Measurements from ENCODE around the gene AHCYL2. TPM values are rescaled to one million over a fixed set of nuclear protein-coding genes. Genes with fewer than 3 reads are reported as not detected.

The AHCYL2 gene
- total RNA-seq, 4 donors from 2014 or later: 8.7 to 17.3 (median 14.2) TPM

- 71 to 92% methylated on average over 3 of the region's 3 CpGs for WGBS, 2 donors (ENCODE audit: low coverage in 1 of 2)
- H3K27me3 ChIP-seq: no peaks in the 10 kb centered on the region
- H3K4me1 ChIP-seq: peaks cover 0 to 40% (median 9%) of the 10 kb centered on the region in 3 donors
- no peaks in the 10 kb centered on the region for H3K36me3 ChIP-seq
- H3K4me3 ChIP-seq: no peak overlapping the region
- no peak overlapping the region for H3K27ac ChIP-seq
- TF ChIP-seq EP300 (IDR thresholded peaks at IDR 0.05) (no peak), CTCF (IDR thresholded peaks at IDR 0.05) (no peak), POLR2AphosphoS5 (IDR thresholded peaks at IDR 0.05) (no peak), POLR2A (IDR thresholded peaks at IDR 0.05) (no peak)
- H3K9me3 ChIP-seq: no peaks in the 10 kb centered on the region
- no peak for ATAC-seq
Measured at GRCh38 chr7:129191272-129191671, 33.6 kb upstream of the AHCYL2 start.

GRCh38 chr7:129193892-129194291 lies 30.9 kb upstream of the AHCYL2 start:
- Histone ChIP-seq H3K9me3 (no peaks in the 10 kb centered on the region), H3K27me3 (no peaks in the 10 kb centered on the region), H3K27ac (no peak overlapping the region), H3K4me1 (peaks cover 0 to 26% (median 9%) of the 10 kb centered on the region in 3 donors), H3K4me3 (no peak overlapping the region), H3K36me3 (no peaks in the 10 kb centered on the region)
- WGBS, 2 donors (ENCODE audit: low coverage in 1 of 2): 80 to 100% methylated on average over 1 to 3 of the region's 3 CpGs
- ATAC-seq: no peak
- TF ChIP-seq EP300 (IDR thresholded peaks at IDR 0.05) (no peak), CTCF (IDR thresholded peaks at IDR 0.05) (no peak), POLR2AphosphoS5 (IDR thresholded peaks at IDR 0.05) (no peak), POLR2A (IDR thresholded peaks at IDR 0.05) (no peak)

- TF ChIP-seq EP300 (IDR thresholded peaks at IDR 0.05): no peak
- TF ChIP-seq CTCF (IDR thresholded peaks at IDR 0.05): no peak
- no peak for TF ChIP-seq POLR2AphosphoS5 (IDR thresholded peaks at IDR 0.05)
- TF ChIP-seq POLR2A (IDR thresholded peaks at IDR 0.05): no peak
- Histone ChIP-seq H3K27ac (no peak overlapping the region), H3K4me1 (no peaks in the 10 kb centered on the region), H3K4me3 (no peak overlapping the region), H3K9me3 (no peaks in the 10 kb centered on the region), H3K27me3 (no peaks in the 10 kb centered on the region), H3K36me3 (no peaks in the 10 kb centered on the region)
- ATAC-seq: no peak
- WGBS, 2 donors (ENCODE audit: low coverage in 1 of 2): 70 to 80% methylated on average over 4 of the region's 4 CpGs
Measured at GRCh38 chr7:129197771-129198170, 27.1 kb upstream of the AHCYL2 start.

DNA sequence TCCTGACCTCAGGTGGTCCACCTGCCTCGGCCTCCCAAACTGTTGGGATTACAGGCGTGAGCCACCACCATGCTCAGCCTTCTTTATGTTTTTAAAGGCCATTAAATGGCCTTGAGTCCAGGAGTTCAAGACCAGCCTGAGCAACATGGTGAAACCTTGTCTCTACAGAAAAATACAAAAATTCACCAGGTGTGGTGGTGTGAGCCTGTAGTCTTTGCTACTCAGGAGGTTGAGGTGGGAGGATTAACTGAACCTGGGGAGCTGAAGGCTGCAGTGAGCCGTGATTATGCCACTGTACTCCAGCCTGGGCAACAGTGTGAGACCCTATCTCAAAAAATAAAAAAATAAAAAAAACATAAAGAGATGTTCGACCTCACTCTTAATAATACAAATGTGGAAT lies 25.4 kb upstream of the AHCYL2 start:
- no peak for ATAC-seq
- TF ChIP-seq CTCF (IDR thresholded peaks at IDR 0.05): no peak
- Histone ChIP-seq H3K4me3 (no peak overlapping the region), H3K4me1 (no peaks in the 10 kb centered on the region), H3K36me3 (no peaks in the 10 kb centered on the region), H3K27ac (no peak overlapping the region), H3K9me3 (no peaks in the 10 kb centered on the region), H3K27me3 (no peaks in the 10 kb centered on the region)
- 100% methylated on average over 1 to 2 of the region's 4 CpGs for WGBS, 2 donors (ENCODE audit: low coverage in 1 of 2)

- H3K27ac ChIP-seq: no peak overlapping the region
- 68 to 82% methylated on average over 4 to 7 of the region's 8 CpGs for WGBS, 2 donors (ENCODE audit: low coverage in 1 of 2)
- H3K4me1 ChIP-seq: no peaks in the 10 kb centered on the region
- peaks cover 0 to 24% of the 10 kb centered on the region in 2 donors for H3K36me3 ChIP-seq
- no peaks in the 10 kb centered on the region for H3K9me3 ChIP-seq
- TF ChIP-seq EP300 (IDR thresholded peaks at IDR 0.05): no peak
- no peak for TF ChIP-seq POLR2AphosphoS5 (IDR thresholded peaks at IDR 0.05)
- TF ChIP-seq CTCF (IDR thresholded peaks at IDR 0.05): no peak
- TF ChIP-seq POLR2A (IDR thresholded peaks at IDR 0.05): no peak
- H3K4me3 ChIP-seq: no peak overlapping the region
- ATAC-seq: no peak
- no peaks in the 10 kb centered on the region for H3K27me3 ChIP-seq
Measured at GRCh38 chr7:129202058-129202777, 22.6 kb upstream of the AHCYL2 start.

Measured in gastroesophageal sphincter (tissue), 4 donors.